ENCODE data around the gene SOX6. TPM values are rescaled to one million over a fixed set of nuclear protein-coding genes. Genes with fewer than 3 reads are reported as not detected.
A peak's percentile ranks its signal among the peaks of the same experiment; 100 is the strongest.

Gene SOX6
- total and polyA plus RNA-seq, 2 of the 13 experiments (the other 11 are each of a cell fraction or from before 2014, with no cell fraction given): 2.6 to 11.2 TPM

- TF ChIP-seq TP53 (CRISPR knock-in tag; conservative IDR thresholded peaks at IDR 0.05): no peak
- TF ChIP-seq ZNF503 (CRISPR knock-in tag; IDR thresholded peaks at IDR 0.05): 0 out of 2 replicates have a peak, but pooled peaks have one; percentile 52
- TF ChIP-seq ZZZ3 (CRISPR knock-in tag; IDR thresholded peaks at IDR 0.05; ENCODE audit: borderline replicate concordance): no peak
- TF ChIP-seq GLI4 (CRISPR knock-in tag; IDR thresholded peaks at IDR 0.05; ENCODE audit: borderline replicate concordance): no peak
- TF ChIP-seq, protein P1, sequence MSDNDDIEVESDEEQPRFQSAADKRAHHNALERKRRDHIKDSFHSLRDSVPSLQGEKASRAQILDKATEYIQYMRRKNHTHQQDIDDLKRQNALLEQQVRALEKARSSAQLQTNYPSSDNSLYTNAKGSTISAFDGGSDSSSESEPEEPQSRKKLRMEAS (IDR thresholded peaks at IDR 0.05): no peak
- TF ChIP-seq, protein P2, sequence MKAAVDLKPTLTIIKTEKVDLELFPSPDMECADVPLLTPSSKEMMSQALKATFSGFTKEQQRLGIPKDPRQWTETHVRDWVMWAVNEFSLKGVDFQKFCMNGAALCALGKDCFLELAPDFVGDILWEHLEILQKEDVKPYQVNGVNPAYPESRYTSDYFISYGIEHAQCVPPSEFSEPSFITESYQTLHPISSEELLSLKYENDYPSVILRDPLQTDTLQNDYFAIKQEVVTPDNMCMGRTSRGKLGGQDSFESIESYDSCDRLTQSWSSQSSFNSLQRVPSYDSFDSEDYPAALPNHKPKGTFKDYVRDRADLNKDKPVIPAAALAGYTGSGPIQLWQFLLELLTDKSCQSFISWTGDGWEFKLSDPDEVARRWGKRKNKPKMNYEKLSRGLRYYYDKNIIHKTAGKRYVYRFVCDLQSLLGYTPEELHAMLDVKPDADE (CRISPR knock-in tag; IDR thresholded peaks at IDR 0.05): no peak
- TF ChIP-seq ZBTB37 (CRISPR knock-in tag; IDR thresholded peaks at IDR 0.05): no peak
- 0 out of 2 replicates have a peak, but pooled peaks have one; percentile 27 for TF ChIP-seq HMG20A (CRISPR knock-in tag; IDR thresholded peaks at IDR 0.05; ENCODE audit: borderline replicate concordance)
- TF ChIP-seq ETV5 (CRISPR knock-in tag; IDR thresholded peaks at IDR 0.05; ENCODE audit: borderline replicate concordance): no peak
- TF ChIP-seq, protein P3, sequence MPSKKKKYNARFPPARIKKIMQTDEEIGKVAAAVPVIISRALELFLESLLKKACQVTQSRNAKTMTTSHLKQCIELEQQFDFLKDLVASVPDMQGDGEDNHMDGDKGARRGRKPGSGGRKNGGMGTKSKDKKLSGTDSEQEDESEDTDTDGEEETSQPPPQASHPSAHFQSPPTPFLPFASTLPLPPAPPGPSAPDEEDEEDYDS (CRISPR knock-in tag; IDR thresholded peaks at IDR 0.05): no peak
- no peak for TF ChIP-seq ZNF605 (CRISPR knock-in tag; IDR thresholded peaks at IDR 0.05)
- TF ChIP-seq USF2 (IDR thresholded peaks at IDR 0.05; ENCODE audit: low read depth, low read length): no peak
- TF ChIP-seq USF2 (CRISPR knock-in tag; IDR thresholded peaks at IDR 0.05; ENCODE audit: borderline replicate concordance): no peak
- TF ChIP-seq NCOA1 (CRISPR knock-in tag; IDR thresholded peaks at IDR 0.05): no peak
- TF ChIP-seq, protein P4, sequence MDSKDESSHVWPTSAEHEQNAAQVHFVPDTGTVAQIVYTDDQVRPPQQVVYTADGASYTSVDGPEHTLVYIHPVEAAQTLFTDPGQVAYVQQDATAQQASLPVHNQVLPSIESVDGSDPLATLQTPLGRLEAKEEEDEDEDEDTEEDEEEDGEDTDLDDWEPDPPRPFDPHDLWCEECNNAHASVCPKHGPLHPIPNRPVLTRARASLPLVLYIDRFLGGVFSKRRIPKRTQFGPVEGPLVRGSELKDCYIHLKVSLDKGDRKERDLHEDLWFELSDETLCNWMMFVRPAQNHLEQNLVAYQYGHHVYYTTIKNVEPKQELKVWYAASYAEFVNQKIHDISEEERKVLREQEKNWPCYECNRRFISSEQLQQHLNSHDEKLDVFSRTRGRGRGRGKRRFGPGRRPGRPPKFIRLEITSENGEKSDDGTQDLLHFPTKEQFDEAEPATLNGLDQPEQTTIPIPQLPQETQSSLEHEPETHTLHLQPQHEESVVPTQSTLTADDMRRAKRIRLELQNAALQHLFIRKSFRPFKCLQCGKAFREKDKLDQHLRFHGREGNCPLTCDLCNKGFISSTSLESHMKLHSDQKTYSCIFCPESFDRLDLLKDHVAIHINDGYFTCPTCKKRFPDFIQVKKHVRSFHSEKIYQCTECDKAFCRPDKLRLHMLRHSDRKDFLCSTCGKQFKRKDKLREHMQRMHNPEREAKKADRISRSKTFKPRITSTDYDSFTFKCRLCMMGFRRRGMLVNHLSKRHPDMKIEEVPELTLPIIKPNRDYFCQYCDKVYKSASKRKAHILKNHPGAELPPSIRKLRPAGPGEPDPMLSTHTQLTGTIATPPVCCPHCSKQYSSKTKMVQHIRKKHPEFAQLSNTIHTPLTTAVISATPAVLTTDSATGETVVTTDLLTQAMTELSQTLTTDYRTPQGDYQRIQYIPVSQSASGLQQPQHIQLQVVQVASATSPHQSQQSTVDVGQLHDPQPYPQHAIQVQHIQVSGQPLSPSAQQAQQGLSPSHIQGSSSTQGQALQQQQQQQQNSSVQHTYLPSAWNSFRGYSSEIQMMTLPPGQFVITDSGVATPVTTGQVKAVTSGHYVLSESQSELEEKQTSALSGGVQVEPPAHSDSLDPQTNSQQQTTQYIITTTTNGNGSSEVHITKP (CRISPR knock-in tag; IDR thresholded peaks at IDR 0.05; ENCODE audit: low read depth): no peak
- TF ChIP-seq PAX8 (CRISPR knock-in tag; IDR thresholded peaks at IDR 0.05; ENCODE audit: borderline replicate concordance): no peak
Observed at GRCh38 chr11:16356057-16356760, at the start of gene SOX6 (continued).
